8988T (cell line): ENCODE data around the gene DDX43.
"Not testable (repeated sequence)": the region's sequence is repeated elsewhere in the genome, so short reads cannot be mapped to it uniquely, and the experiment has no call there.

Source experiments
- DNase-seq: peaks from one replicate; pipeline ENCODE4 v3.0.0; 2011

The DDX43 gene

GRCh38 chr6:73394577-73395354 lies at the start of gene DDX43:
Gene DDX43 (plus strand): TSS chr6:73394828. CDS start chr6:73394906, 78 bp downstream.
- no peak for DNase-seq

GRCh38 chr6:73348550-73349204 lies 46.0 kb upstream of the DDX43 start:
- DNase-seq: no peak

DNA sequence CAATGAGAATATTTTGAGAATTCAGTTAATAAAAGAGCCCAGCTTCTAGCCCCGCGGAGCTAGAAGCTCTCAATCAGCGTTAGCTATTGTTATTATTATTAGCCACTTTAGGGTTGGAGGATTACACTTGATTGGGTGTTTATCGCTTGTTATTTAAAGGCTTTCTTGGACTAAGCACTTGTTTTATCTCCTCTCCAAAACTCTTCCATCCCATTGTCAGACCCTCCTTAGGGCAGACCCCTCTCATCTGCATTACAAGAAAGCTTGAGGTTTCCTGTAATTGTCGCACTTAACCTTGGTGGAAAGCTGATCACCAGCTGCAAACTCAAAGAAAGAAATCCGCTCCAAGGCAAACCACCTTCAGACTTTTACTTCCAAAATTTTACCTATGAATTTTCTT lies 45.3 kb upstream of the DDX43 start:
- no peak for DNase-seq

DNA sequence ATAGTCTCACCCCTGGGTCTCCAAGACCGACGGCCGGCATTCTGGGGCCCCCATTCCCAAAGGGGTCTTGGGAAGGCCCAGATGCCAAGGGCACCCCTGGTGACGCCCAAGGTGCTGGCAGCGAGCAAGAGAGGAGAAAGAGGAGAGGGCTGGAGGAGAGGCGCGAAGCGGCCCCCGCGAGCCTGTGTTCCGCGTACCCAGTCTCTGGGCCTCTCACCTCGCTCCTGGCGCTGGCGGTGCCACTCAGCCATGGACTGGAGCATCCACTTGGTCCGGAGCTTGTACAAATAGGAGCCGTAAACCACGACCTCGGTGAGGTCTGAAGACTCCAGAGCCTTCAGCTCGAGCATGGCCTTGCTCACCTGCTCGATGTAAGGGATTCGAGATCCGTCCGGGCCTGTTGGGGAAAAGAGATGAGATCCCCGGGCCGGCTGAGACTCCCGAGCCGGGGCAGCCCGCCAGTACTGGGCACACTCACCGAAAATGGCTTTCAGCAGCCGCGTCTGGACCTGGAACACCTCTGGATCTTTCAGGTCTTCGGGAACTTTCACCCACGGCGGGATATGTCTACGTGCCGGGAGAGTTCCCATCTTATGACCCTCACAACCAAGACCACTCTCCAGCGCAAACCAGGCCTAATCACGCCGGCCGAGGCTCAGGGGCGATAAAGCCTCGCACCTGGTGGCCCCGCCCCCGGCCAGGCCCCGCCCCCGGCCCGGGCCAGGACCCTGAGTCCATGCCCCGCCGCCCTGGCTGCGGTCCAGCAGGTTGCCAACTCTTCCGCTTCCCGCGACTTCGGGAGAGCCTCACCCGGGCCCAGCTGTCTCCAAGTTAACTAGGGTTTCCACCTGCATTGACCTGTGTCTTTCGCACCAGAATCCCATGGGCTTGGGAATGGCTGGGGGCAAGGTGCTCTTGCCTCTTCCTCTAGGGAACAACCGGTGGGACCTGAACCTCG lies 40.7 kb upstream of the DDX43 start, which contains the start of gene DPPA5:
Gene DPPA5 (minus strand): TSS at position 641 of the 958 bp plus-strand sequence. CDS start 51 bp downstream, at position 590.
- no peak for DNase-seq

GRCh38 chr6:73362358-73362757 lies 32.3 kb upstream of the DDX43 start, which contains the start of gene KHDC3L:
Gene KHDC3L (plus strand): TSS chr6:73362658. CDS start chr6:73362730, 72 bp downstream.
- DNase-seq: no peak

GRCh38 chr6:73362869-73363536 lies 31.6 kb upstream of the DDX43 start:
- DNase-seq: no peak

- DNase-seq: no peak
Observed at GRCh38 chr6:73363537-73363875, 31.1 kb upstream of the DDX43 start.

DNA sequence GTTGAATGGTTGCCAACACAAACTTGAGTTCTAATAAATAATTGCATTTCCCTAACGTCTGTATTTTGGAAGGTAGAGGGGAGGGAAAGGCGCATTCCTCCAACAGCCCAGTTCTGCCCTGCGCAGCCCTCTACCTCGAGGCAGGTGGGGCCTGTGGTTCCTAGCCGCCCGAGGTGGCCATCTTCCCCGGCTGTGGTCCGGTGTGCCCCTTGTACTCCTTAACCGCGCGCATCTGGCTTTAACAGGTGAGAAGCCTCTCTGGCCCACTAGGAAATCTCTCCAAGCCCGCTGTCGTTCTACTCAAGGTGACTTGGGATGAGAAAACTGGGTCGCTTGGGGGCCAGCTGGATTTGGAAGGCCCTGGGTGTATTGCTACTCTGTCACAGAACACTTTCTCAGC lies 30.5 kb upstream of the DDX43 start:
- DNase-seq: no peak

DNA sequence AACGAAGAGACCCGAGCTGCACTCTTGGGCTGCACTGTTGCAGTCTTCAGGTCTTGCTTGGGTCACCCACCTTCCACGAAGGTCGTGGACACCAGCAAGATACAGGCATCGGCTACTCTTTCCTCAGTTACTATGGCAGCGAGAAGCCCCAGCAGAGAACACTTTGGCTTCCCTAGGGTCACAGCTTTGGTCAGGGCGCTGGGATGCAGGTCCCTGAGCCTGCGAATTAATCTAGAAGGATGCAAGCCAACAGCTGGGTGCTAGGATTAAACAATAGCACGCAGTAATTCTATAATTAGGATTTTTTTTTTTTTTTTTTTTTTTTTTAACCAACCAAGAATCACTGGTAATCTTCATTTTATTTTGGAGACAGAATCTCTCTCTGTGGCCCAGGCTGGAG lies 30.1 kb upstream of the DDX43 start:
- no peak for DNase-seq

DNA sequence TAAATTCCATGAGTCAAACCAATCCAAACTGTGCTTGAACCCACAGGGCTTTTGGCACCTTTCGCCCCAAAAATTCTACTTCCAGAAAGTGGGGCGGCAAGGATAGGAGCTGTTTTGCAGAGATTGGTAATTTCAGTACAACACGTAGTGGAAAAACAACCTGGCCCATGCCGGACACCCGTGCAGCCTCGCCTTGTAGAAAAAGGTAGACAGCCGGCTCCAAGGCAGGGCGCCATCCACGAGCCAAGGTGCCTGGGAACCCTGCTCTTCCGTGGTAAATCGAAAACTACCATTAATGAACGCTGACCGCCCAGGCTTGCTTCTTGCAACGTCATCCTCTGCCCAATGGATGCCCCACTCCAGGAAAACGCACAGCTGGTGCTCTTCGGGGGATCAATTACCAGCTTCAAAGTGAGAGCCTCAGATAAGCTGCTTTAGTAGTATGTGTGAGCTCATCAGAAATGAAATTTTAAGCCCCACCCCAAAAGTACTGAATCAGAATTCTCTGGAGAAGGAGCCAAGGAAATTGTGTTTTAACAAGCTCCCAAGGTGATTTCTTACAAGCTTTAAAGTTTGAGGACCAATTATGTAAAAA lies 26.8 kb upstream of the DDX43 start:
- no peak for DNase-seq

DNA sequence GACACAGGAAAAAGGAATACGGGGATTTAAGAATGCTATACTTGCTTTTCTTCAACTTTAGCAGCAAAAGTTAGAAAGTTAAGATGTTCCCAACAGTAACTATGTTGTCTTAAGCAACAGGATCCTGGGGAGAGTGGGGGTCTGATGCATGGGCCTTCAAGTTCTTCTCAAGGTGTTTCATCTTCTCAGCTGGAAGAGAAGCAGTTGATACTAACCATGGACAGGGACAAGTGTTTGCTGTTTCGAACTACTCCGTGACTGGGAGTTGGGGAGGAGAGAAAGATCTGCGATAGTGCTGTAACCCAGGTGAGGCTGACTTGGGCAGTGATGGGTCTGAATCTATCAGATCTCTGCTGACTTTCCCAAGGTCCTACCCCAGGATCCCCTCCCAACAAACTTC lies 26.0 kb upstream of the DDX43 start:
- no peak for DNase-seq

GRCh38 chr6:73369157-73369556 lies 25.5 kb upstream of the DDX43 start:
- no peak for DNase-seq

GRCh38 chr6:73369563-73369962 lies 25.1 kb upstream of the DDX43 start, which contains the start of gene OOEP:
Gene OOEP (minus strand): TSS chr6:73369897. CDS start chr6:73369792, 105 bp downstream.
- DNase-seq: no peak

DNA sequence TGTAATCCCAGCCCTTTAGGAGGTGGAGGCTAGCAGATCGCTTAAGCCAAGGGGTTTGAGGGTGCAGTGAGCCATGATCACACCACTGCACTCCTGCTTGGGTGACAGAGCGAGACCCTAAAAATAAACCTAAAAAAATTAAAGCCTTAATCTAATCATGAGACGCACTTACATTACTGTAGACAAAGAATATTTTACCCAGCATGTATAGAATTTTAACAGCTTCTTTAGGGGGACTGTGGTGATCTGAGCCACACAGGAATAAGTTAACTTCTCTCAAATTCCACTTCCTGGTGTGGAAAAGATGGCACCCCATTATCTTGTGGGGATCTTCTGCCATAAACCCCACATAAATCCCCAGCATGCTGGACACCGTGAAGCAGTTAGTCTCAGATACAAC lies 22.6 kb upstream of the DDX43 start:
- DNase-seq: no peak

- DNase-seq: no peak
Observed at GRCh38 chr6:73372516-73372915, 22.1 kb upstream of the DDX43 start.

DNA sequence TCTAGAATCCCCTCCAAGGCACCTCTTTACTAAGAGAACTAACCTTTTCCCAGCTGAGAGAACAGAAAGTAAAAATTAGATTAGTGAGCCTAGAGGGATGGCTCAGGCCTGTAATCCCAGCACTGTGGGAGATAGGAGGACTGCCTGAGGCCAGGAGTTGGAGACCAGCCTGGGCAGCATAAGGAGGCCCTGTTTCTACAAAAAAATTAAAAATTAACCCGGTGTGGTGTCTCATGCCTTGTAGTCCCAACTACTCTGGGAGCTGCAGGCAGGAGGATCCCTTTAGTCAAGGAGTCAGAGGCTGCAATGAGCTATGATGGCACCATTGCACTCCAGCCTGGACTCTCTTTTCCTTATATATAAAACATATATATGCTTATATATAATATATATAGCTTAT lies 19.4 kb upstream of the DDX43 start:
- no peak for DNase-seq

GRCh38 chr6:73377225-73377624 lies 17.4 kb upstream of the DDX43 start:
- no peak for DNase-seq

DNA sequence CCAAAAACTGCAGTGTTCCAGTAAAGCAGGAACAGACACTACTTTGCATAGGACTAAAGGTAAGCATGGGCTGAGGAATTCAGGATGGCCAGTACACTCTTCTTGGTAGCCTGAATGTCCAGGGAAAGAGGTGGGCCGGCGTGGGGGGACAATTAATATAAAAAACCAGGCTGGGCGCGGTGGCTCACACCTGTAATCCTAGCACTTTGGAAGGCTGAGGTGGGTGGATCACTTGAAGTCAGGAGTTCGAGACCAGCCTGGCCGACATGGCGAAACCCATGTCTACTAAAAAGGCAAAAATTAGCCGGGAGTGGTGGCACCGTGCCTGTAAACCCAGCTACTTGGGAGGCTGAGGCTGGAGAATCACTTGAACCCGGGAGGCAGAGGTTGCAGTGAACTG lies 13.1 kb upstream of the DDX43 start:
- DNase-seq: not testable (repeated sequence)

GRCh38 chr6:73382462-73383113 lies 12.0 kb upstream of the DDX43 start:
- DNase-seq: no peak

DNA sequence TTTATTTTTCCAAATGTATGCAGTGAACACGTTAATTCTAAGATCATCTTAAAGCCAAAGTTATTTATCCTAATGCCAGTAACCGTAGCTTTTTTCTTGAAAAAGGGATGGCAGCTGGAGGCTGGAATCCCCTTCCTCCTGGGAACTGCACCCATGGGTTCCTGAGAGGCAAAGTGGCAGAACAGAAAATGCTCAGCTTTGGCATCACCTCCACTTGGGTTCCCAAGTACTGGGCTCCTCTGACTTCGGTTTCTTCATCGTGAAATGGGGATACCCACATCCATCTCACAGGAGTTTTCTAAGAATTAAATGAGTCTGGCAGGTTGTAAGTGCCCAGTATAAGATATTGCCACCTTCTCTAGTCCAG lies 6.2 kb upstream of the DDX43 start:
- no peak for DNase-seq

DNA sequence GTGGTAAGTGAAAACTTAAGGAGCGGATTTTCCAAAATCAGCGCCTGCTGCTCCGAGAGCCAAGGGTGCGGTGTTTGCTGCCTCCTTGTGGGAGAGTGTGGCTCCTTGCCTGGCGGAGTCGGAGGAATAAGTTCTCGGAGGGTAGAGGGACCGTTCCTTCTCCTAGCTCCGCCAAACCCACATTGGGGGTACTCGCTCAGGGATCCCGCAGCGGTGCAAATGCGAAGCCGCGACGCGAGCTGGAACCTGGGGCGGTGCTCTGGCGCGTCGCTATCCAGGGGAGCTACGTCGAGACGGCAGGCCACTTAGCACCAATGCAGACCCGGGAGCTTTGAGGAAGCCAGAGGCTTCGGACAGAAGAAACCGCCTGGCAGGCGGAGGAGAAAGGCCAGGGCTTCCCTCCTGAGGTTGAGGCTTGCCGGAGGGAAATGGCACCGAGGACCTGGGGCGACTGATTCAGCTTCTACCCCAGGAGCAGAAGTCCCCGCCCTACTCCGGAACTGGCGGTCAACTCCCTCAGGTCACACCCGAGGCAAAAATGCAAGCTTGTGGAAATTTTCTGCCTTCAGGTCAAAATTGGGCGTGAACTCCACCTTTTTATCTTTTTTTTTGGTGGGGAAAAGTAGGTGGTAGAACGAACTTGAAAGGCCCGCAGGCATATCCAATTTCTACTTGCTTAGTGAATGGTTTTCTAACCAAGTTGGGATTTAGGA lies 5.7 kb upstream of the DDX43 start:
- peak; percentile 54 for DNase-seq
